IMR-90 (cell line): ENCODE results near the gene IL1RAPL1. TPM values are rescaled to one million over a fixed set of nuclear protein-coding genes. Genes with fewer than 3 reads are reported as not detected.

ENCODE experiments used
- ATAC-seq: fragments of 200-7000 bp; cut with Tn5 transposase; 2 replicates; pipeline ENCODE4 v1.9.1; 2020; ENCODE audit warnings: low read depth, mild to moderate bottlenecking, moderate library complexity
- BruUV-seq: library from RNA; stranded (reverse); fragments of 400-500 nt; replicated peaks from 2 replicates; lab custom pipeline; 2021; lab: Mats Ljungman, UMichigan
- CTCF ChIA-PET: fragments of 300-600 bp; formaldehyde crosslinking; extraction: SDS; loops from one replicate; lab custom pipeline; 2021; ENCODE audit warnings: antibody characterized with exemption; lab: Yijun Ruan, JAX
- POLR2A ChIA-PET: fragments of 300-600 bp; sonication (Branson Sonifier 250); formaldehyde crosslinking; loops from one replicate; lab custom pipeline; 2022; ENCODE audit warnings: antibody characterized with exemption; ENCODE audit not compliant: unreplicated experiment; lab: Charles Lee
- DNase-seq: peaks from one replicate; pipeline ENCODE4 v3.0.0; 2013
- H2AFZ ChIP-seq: replicated peaks from 2 replicates; pipeline ENCODE3; 2013; ENCODE audit warnings: low read length, mild to moderate bottlenecking; ENCODE audit not compliant: poor library complexity
- H2AK5ac ChIP-seq: 2 replicates; pipeline ENCODE4 v1.6.1; 2013; ENCODE audit warnings: low read depth, low read length, inconsistent platforms
- H2AK9ac ChIP-seq: replicated peaks from 2 replicates; pipeline ENCODE3; 2013; ENCODE audit warnings: mild to moderate bottlenecking, low read depth, low read length, moderate library complexity; ENCODE audit not compliant: poor library complexity
- H2BK120ac ChIP-seq: 2 replicates; pipeline ENCODE4 v1.6.1; 2013; ENCODE audit warnings: low read depth, low read length, inconsistent platforms
- H2BK15ac ChIP-seq: 3 replicates; pipeline ENCODE4 v1.6.1; 2013; ENCODE audit warnings: low read depth, low read length, inconsistent platforms
- H2BK20ac ChIP-seq: 2 replicates; pipeline ENCODE4 v1.6.1; 2013; ENCODE audit warnings: low read depth, mild to moderate bottlenecking, inconsistent platforms, low read length, moderate library complexity
- H2BK5ac ChIP-seq: 2 replicates; pipeline ENCODE4 v1.6.1; 2013; ENCODE audit warnings: mild to moderate bottlenecking, low read depth, low read length, inconsistent platforms; ENCODE audit not compliant: poor library complexity, severe bottlenecking
- H3K14ac ChIP-seq: replicated peaks from 2 replicates; pipeline ENCODE4 v1.6.1; 2013; ENCODE audit warnings: low read depth, low read length, inconsistent platforms
- H3K18ac ChIP-seq: 2 replicates; pipeline ENCODE4 v1.6.1; 2013; ENCODE audit warnings: low read depth, low read length, control low read depth
- H3K23ac ChIP-seq: 2 replicates; pipeline ENCODE4 v1.6.1; 2013; ENCODE audit warnings: low read depth, low read length, inconsistent platforms
- H3K27ac ChIP-seq: 2 replicates; pipeline ENCODE4 v1.5.1; 2013; ENCODE audit warnings: mild to moderate bottlenecking, control low read depth, low read length; ENCODE audit not compliant: insufficient read depth
- H3K27me3 ChIP-seq: 2 replicates; pipeline ENCODE4 v1.6.1; 2013; ENCODE audit warnings: low read length; ENCODE audit not compliant: control insufficient read depth, insufficient read depth
- H3K36me3 ChIP-seq: 2 replicates; pipeline ENCODE4 v1.6.1; 2013; ENCODE audit warnings: low read length, mixed read lengths; ENCODE audit not compliant: control insufficient read depth, insufficient read depth
- H3K4ac ChIP-seq: 2 replicates; pipeline ENCODE4 v1.6.1; 2013; ENCODE audit warnings: low read depth, low read length, inconsistent platforms
- H3K4me1 ChIP-seq: 2 replicates; pipeline ENCODE4 v1.6.1; 2013; ENCODE audit warnings: low read length, mixed read lengths; ENCODE audit not compliant: control insufficient read depth, insufficient read depth
- H3K4me2 ChIP-seq: 2 replicates; pipeline ENCODE4 v1.6.1; 2013; ENCODE audit warnings: low read depth, mild to moderate bottlenecking, control low read depth, low read length, moderate library complexity
- H3K4me3 ChIP-seq: 2 replicates; pipeline ENCODE4 v1.5.1; 2013; ENCODE audit warnings: low read depth, mild to moderate bottlenecking, control low read depth, low read length, moderate library complexity; ENCODE audit not compliant: insufficient read depth
- H3K56ac ChIP-seq: 2 replicates; pipeline ENCODE4 v1.6.1; 2013; ENCODE audit warnings: low read length, inconsistent platforms; ENCODE audit not compliant: insufficient read depth; ENCODE audit errors: extremely low read depth
- H3K79me1 ChIP-seq, 2 experiments: 2 replicates each; pipeline ENCODE4 v1.6.1; 2013; ENCODE audit warnings: low read length in 2 of 2, inconsistent platforms in 1 of 2, low read depth in 1 of 2
- H3K9ac ChIP-seq: 2 replicates; pipeline ENCODE4 v1.6.1; 2013; ENCODE audit warnings: low read depth, low read length, control low read depth
- H3K9me1 ChIP-seq: 2 replicates; pipeline ENCODE4 v1.6.1; 2013; ENCODE audit warnings: low read length, inconsistent platforms; ENCODE audit not compliant: insufficient read depth
- H3K9me3 ChIP-seq: 2 replicates; pipeline ENCODE4 v1.6.1; 2013; ENCODE audit warnings: low read length; ENCODE audit not compliant: control insufficient read depth, insufficient read depth
- H4K20me1 ChIP-seq: 2 replicates; pipeline ENCODE4 v1.6.1; 2013; ENCODE audit warnings: low read length, inconsistent platforms; ENCODE audit not compliant: insufficient read depth
- H4K5ac ChIP-seq: 2 replicates; pipeline ENCODE4 v1.6.1; 2013; ENCODE audit warnings: mild to moderate bottlenecking, low read depth, low read length, control low read depth
- H4K8ac ChIP-seq, 2 experiments: 2 replicates each; pipeline ENCODE4 v1.6.1; 2013; ENCODE audit warnings: low read depth in 2 of 2, low read length in 2 of 2, control low read depth in 1 of 2, inconsistent platforms in 1 of 2
- H4K91ac ChIP-seq: 2 replicates; pipeline ENCODE4 v1.6.1; 2013; ENCODE audit warnings: low read depth, low read length, inconsistent platforms; ENCODE audit not compliant: insufficient read depth
- BHLHE40 ChIP-seq: fragments of 150-350 bp; IDR thresholded peaks from 2 replicates; pipeline ENCODE4 v1.6.1; 2016; ENCODE audit warnings: mild to moderate bottlenecking, low read depth, low read length
- CEBPB ChIP-seq: IDR thresholded peaks from 2 replicates; pipeline ENCODE4 v1.6.1; 2012; ENCODE audit warnings: low read depth, low read length, improper control_type of control experiment
- CHD1 ChIP-seq: IDR thresholded peaks from 2 replicates; pipeline ENCODE4 v1.6.1; 2012; ENCODE audit warnings: low read depth, low read length, improper control_type of control experiment
- CTCF ChIP-seq: conservative IDR thresholded peaks from 2 replicates; pipeline ENCODE4 v1.5.1; 2012; ENCODE audit warnings: mild to moderate bottlenecking, low read depth, low read length, improper control_type of control experiment
- ELK1 ChIP-seq: fragments of 150-350 bp; IDR thresholded peaks from 2 replicates; pipeline ENCODE4 v1.6.1; 2016; ENCODE audit warnings: low read depth, mild to moderate bottlenecking, low read length, moderate library complexity, borderline replicate concordance
- FOS ChIP-seq: fragments of 150-350 bp; IDR thresholded peaks from 2 replicates; pipeline ENCODE4 v1.6.1; 2016; ENCODE audit warnings: low read depth, low read length
- MAFK ChIP-seq: IDR thresholded peaks from 2 replicates; pipeline ENCODE4 v1.6.1; 2012; ENCODE audit warnings: low read depth, low read length, improper control_type of control experiment
- MAZ ChIP-seq: IDR thresholded peaks from 2 replicates; pipeline ENCODE4 v1.6.1; 2012; ENCODE audit warnings: low read depth, mild to moderate bottlenecking, low read length, improper control_type of control experiment, moderate library complexity, borderline replicate concordance
- MXI1 ChIP-seq: IDR thresholded peaks from 2 replicates; pipeline ENCODE4 v1.6.1; 2012; ENCODE audit warnings: low read depth, mild to moderate bottlenecking, low read length, moderate library complexity, borderline replicate concordance
- NFE2L2 ChIP-seq: fragments of 150-350 bp; IDR thresholded peaks from 2 replicates; pipeline ENCODE4 v1.6.1; 2016; ENCODE audit warnings: low read depth, mild to moderate bottlenecking, low read length
- POLR2A ChIP-seq: IDR thresholded peaks from 2 replicates; pipeline ENCODE4 v1.6.1; 2012; ENCODE audit warnings: mild to moderate bottlenecking, low read depth, low read length
- RAD21 ChIP-seq: IDR thresholded peaks from 2 replicates; pipeline ENCODE4 v1.6.1; 2012; ENCODE audit warnings: low read length, improper control_type of control experiment
- RCOR1 ChIP-seq: IDR thresholded peaks from 2 replicates; pipeline ENCODE4 v1.6.1; 2012; ENCODE audit warnings: mild to moderate bottlenecking, low read length, improper control_type of control experiment; ENCODE audit not compliant: insufficient replicate concordance
- RFX5 ChIP-seq: IDR thresholded peaks from 2 replicates; pipeline ENCODE4 v1.8.0; 2012; ENCODE audit warnings: low read depth, mild to moderate bottlenecking, low read length, moderate library complexity
- SMC3 ChIP-seq: fragments of 150-350 bp; IDR thresholded peaks from 2 replicates; pipeline ENCODE4 v1.6.1; 2016; ENCODE audit warnings: low read depth, mild to moderate bottlenecking, antibody characterized with exemption, low read length, moderate library complexity
- USF2 ChIP-seq: fragments of 150-350 bp; IDR thresholded peaks from 2 replicates; pipeline ENCODE4 v1.6.1; 2017; ENCODE audit warnings: mild to moderate bottlenecking, antibody characterized with exemption, low read length, low read depth
- WGBS, 2 experiments: methylation state at CpG; one replicate each; pipeline versions ENCODE4 v1.1.5 to v1.1.7; 2013; ENCODE audit warnings: missing lambda C conversion rate in 2 of 2; ENCODE audit not compliant: insufficient read length in 1 of 2; ENCODE audit errors: extremely low coverage in 2 of 2; 5-methylcytosine and 5-hydroxymethylcytosine counted together
- dilution Hi-C: fragments of 300-500 bp; cut with HindIII; formaldehyde crosslinking; loops from one replicate; pipeline ENCODE4 v1.14.3; 2018; ENCODE audit warnings: low sequenced_read_pairs; ENCODE audit not compliant: unreplicated experiment
- in situ Hi-C: fragments of 300-500 bp; cut with MboI; formaldehyde crosslinking; loops from 3 replicates; pipeline ENCODE4 v1.14.3; 2019; ENCODE audit warnings: low sequenced_read_pairs, inconsistent platforms, mixed read lengths
- intact Hi-C: fragments of 100-400 bp; cut with micrococcal nuclease; formaldehyde crosslinking; loops from 2 replicates; pipeline ENCODE4 v1.10.0; 2022
- polyA plus RNA-seq, 3 experiments: library from polyadenylated mRNA; depleted of rRNA; stranded (reverse); fragments of >200 nt; gene quantifications; 2 replicates each; pipeline ENCODE4 v1.2.3, GENCODE V29; 2012; ENCODE audit warnings: low replicate concordance in 1 of 3
- total RNA-seq: library from RNA; depleted of rRNA; stranded (reverse); fragments of >200 nt; gene quantifications from 2 replicates; pipeline ENCODE4 v1.2.3, GENCODE V29; 2012

Gene IL1RAPL1
- total and polyA plus RNA-seq, 2 of the 4 experiments (the other 2 are of a cell fraction), result 1.5 to 9.0 TPM

- no peaks in the 10 kb centered on the region for H4K20me1 ChIP-seq
- H2BK120ac ChIP-seq, result no peak overlapping the region
- H3K9me1 ChIP-seq, result no peaks in the 10 kb centered on the region
- POLR2A ChIA-PET, result no interaction called here
- ATAC-seq (no peak), DNase-seq (no peak)
- in situ Hi-C loops, result no loop called here
- no peak overlapping the region for H2AK5ac ChIP-seq
- H2BK20ac ChIP-seq, result no peak overlapping the region
- WGBS, 2 experiments, result no CpG with 5 or more reads among the region's 3 CpGs
- no peak overlapping the region for H3K23ac ChIP-seq
- no peak overlapping the region for H3K56ac ChIP-seq
- no peaks in the 10 kb centered on the region for H3K79me1 ChIP-seq
- dilution Hi-C loops, result no loop called here
- peaks cover 1% of the 10 kb centered on the region; the same call in 1 of the 2 replicates for H3K9me3 ChIP-seq
- no peak overlapping the region for H3K4me3 ChIP-seq
- no peaks in the 10 kb centered on the region for H3K36me3 ChIP-seq
- H3K18ac ChIP-seq, result no peak overlapping the region
- BruUV-seq, result no TSS peak
- no peaks in the 10 kb centered on the region for H3K4me1 ChIP-seq
- no peak overlapping the region for H3K4me2 ChIP-seq
- H2AK9ac ChIP-seq, result no peak overlapping the region
- intact Hi-C loops, result no loop called here
- no peak overlapping the region for H3K14ac ChIP-seq
- H4K91ac ChIP-seq, result no peak overlapping the region
- no peaks in the 10 kb centered on the region; the same call in 1 of the 2 replicates for H3K27me3 ChIP-seq
- H3K9ac ChIP-seq, result no peak overlapping the region
- CTCF ChIA-PET, result no interaction called here
- no peak overlapping the region for H2BK5ac ChIP-seq
- no peak overlapping the region for H4K8ac ChIP-seq
- H3K27ac ChIP-seq, result no peak overlapping the region
- H3K4ac ChIP-seq, result no peak overlapping the region
- no peak overlapping the region for H4K5ac ChIP-seq
- H2AFZ ChIP-seq, result no peak overlapping the region
- TF ChIP-seq MAFK (no peak), ELK1 (no peak), USF2 (no peak), MXI1 (no peak), SMC3 (no peak), POLR2A (no peak), RAD21 (no peak), CHD1 (no peak), RCOR1 (no peak), FOS (no peak), NFE2L2 (no peak), CTCF (no peak), RFX5 (no peak), CEBPB (no peak), MAZ (no peak), BHLHE40 (no peak)
- no peak overlapping the region for H2BK15ac ChIP-seq
Measured at GRCh38 chrX:29422034-29422433, 834.8 kb downstream of the IL1RAPL1 start.
